IMR-90 (cell line): ENCODE data around the gene SIPA1L3. TPM values are rescaled to one million over a fixed set of nuclear protein-coding genes. Genes with fewer than 3 reads are reported as not detected.

Experiments
- ATAC-seq: fragments of 200-7000 bp; cut with Tn5 transposase; 2 replicates; pipeline ENCODE4 v1.9.1; 2020; ENCODE audit warnings: low read depth, mild to moderate bottlenecking, moderate library complexity
- BruUV-seq: library from RNA; stranded (reverse); fragments of 400-500 nt; replicated peaks from 2 replicates; lab custom pipeline; 2021; lab: Mats Ljungman, UMichigan
- CTCF ChIA-PET: fragments of 300-600 bp; formaldehyde crosslinking; extraction: SDS; loops from one replicate; lab custom pipeline; 2021; ENCODE audit warnings: antibody characterized with exemption; lab: Yijun Ruan, JAX
- POLR2A ChIA-PET: fragments of 300-600 bp; sonication (Branson Sonifier 250); formaldehyde crosslinking; loops from one replicate; lab custom pipeline; 2022; ENCODE audit warnings: antibody characterized with exemption; ENCODE audit not compliant: unreplicated experiment; lab: Charles Lee
- DNase-seq: peaks from one replicate; pipeline ENCODE4 v3.0.0; 2013
- H2AFZ ChIP-seq: replicated peaks from 2 replicates; pipeline ENCODE3; 2013; ENCODE audit warnings: low read length, mild to moderate bottlenecking; ENCODE audit not compliant: poor library complexity
- H2AK5ac ChIP-seq: 2 replicates; pipeline ENCODE4 v1.6.1; 2013; ENCODE audit warnings: low read depth, low read length, inconsistent platforms
- H2AK9ac ChIP-seq: replicated peaks from 2 replicates; pipeline ENCODE3; 2013; ENCODE audit warnings: mild to moderate bottlenecking, low read depth, low read length, moderate library complexity; ENCODE audit not compliant: poor library complexity
- H2BK120ac ChIP-seq: 2 replicates; pipeline ENCODE4 v1.6.1; 2013; ENCODE audit warnings: low read depth, low read length, inconsistent platforms
- H2BK15ac ChIP-seq: 3 replicates; pipeline ENCODE4 v1.6.1; 2013; ENCODE audit warnings: low read depth, low read length, inconsistent platforms
- H2BK20ac ChIP-seq: 2 replicates; pipeline ENCODE4 v1.6.1; 2013; ENCODE audit warnings: low read depth, mild to moderate bottlenecking, inconsistent platforms, low read length, moderate library complexity
- H2BK5ac ChIP-seq: 2 replicates; pipeline ENCODE4 v1.6.1; 2013; ENCODE audit warnings: mild to moderate bottlenecking, low read depth, low read length, inconsistent platforms; ENCODE audit not compliant: poor library complexity, severe bottlenecking
- H3K14ac ChIP-seq: replicated peaks from 2 replicates; pipeline ENCODE4 v1.6.1; 2013; ENCODE audit warnings: low read depth, low read length, inconsistent platforms
- H3K18ac ChIP-seq: 2 replicates; pipeline ENCODE4 v1.6.1; 2013; ENCODE audit warnings: low read depth, low read length, control low read depth
- H3K23ac ChIP-seq: 2 replicates; pipeline ENCODE4 v1.6.1; 2013; ENCODE audit warnings: low read depth, low read length, inconsistent platforms
- H3K27ac ChIP-seq: 2 replicates; pipeline ENCODE4 v1.5.1; 2013; ENCODE audit warnings: mild to moderate bottlenecking, control low read depth, low read length; ENCODE audit not compliant: insufficient read depth
- H3K27me3 ChIP-seq: 2 replicates; pipeline ENCODE4 v1.6.1; 2013; ENCODE audit warnings: low read length; ENCODE audit not compliant: control insufficient read depth, insufficient read depth
- H3K36me3 ChIP-seq: 2 replicates; pipeline ENCODE4 v1.6.1; 2013; ENCODE audit warnings: low read length, mixed read lengths; ENCODE audit not compliant: control insufficient read depth, insufficient read depth
- H3K4ac ChIP-seq: 2 replicates; pipeline ENCODE4 v1.6.1; 2013; ENCODE audit warnings: low read depth, low read length, inconsistent platforms
- H3K4me1 ChIP-seq: 2 replicates; pipeline ENCODE4 v1.6.1; 2013; ENCODE audit warnings: low read length, mixed read lengths; ENCODE audit not compliant: control insufficient read depth, insufficient read depth
- H3K4me2 ChIP-seq: 2 replicates; pipeline ENCODE4 v1.6.1; 2013; ENCODE audit warnings: low read depth, mild to moderate bottlenecking, control low read depth, low read length, moderate library complexity
- H3K4me3 ChIP-seq: 2 replicates; pipeline ENCODE4 v1.5.1; 2013; ENCODE audit warnings: low read depth, mild to moderate bottlenecking, control low read depth, low read length, moderate library complexity; ENCODE audit not compliant: insufficient read depth
- H3K56ac ChIP-seq: 2 replicates; pipeline ENCODE4 v1.6.1; 2013; ENCODE audit warnings: low read length, inconsistent platforms; ENCODE audit not compliant: insufficient read depth; ENCODE audit errors: extremely low read depth
- H3K79me1 ChIP-seq, 2 experiments: 2 replicates each; pipeline ENCODE4 v1.6.1; 2013; ENCODE audit warnings: low read length in 2 of 2, inconsistent platforms in 1 of 2, low read depth in 1 of 2
- H3K9ac ChIP-seq: 2 replicates; pipeline ENCODE4 v1.6.1; 2013; ENCODE audit warnings: low read depth, low read length, control low read depth
- H3K9me1 ChIP-seq: 2 replicates; pipeline ENCODE4 v1.6.1; 2013; ENCODE audit warnings: low read length, inconsistent platforms; ENCODE audit not compliant: insufficient read depth
- H3K9me3 ChIP-seq: 2 replicates; pipeline ENCODE4 v1.6.1; 2013; ENCODE audit warnings: low read length; ENCODE audit not compliant: control insufficient read depth, insufficient read depth
- H4K20me1 ChIP-seq: 2 replicates; pipeline ENCODE4 v1.6.1; 2013; ENCODE audit warnings: low read length, inconsistent platforms; ENCODE audit not compliant: insufficient read depth
- H4K5ac ChIP-seq: 2 replicates; pipeline ENCODE4 v1.6.1; 2013; ENCODE audit warnings: mild to moderate bottlenecking, low read depth, low read length, control low read depth
- H4K8ac ChIP-seq, 2 experiments: 2 replicates each; pipeline ENCODE4 v1.6.1; 2013; ENCODE audit warnings: low read depth in 2 of 2, low read length in 2 of 2, control low read depth in 1 of 2, inconsistent platforms in 1 of 2
- H4K91ac ChIP-seq: 2 replicates; pipeline ENCODE4 v1.6.1; 2013; ENCODE audit warnings: low read depth, low read length, inconsistent platforms; ENCODE audit not compliant: insufficient read depth
- WGBS, 2 experiments: methylation state at CpG; one replicate each; pipeline versions ENCODE4 v1.1.5 to v1.1.7; 2013; ENCODE audit warnings: missing lambda C conversion rate in 2 of 2; ENCODE audit not compliant: insufficient read length in 1 of 2; ENCODE audit errors: extremely low coverage in 2 of 2; 5-methylcytosine and 5-hydroxymethylcytosine counted together
- dilution Hi-C: fragments of 300-500 bp; cut with HindIII; formaldehyde crosslinking; loops from one replicate; pipeline ENCODE4 v1.14.3; 2018; ENCODE audit warnings: low sequenced_read_pairs; ENCODE audit not compliant: unreplicated experiment
- in situ Hi-C: fragments of 300-500 bp; cut with MboI; formaldehyde crosslinking; loops from 3 replicates; pipeline ENCODE4 v1.14.3; 2019; ENCODE audit warnings: low sequenced_read_pairs, inconsistent platforms, mixed read lengths
- intact Hi-C: fragments of 100-400 bp; cut with micrococcal nuclease; formaldehyde crosslinking; loops from 2 replicates; pipeline ENCODE4 v1.10.0; 2022
- polyA plus RNA-seq, 3 experiments: library from polyadenylated mRNA; depleted of rRNA; stranded (reverse); fragments of >200 nt; gene quantifications; 2 replicates each; pipeline ENCODE4 v1.2.3, GENCODE V29; 2012; ENCODE audit warnings: low replicate concordance in 1 of 3
- total RNA-seq: library from RNA; depleted of rRNA; stranded (reverse); fragments of >200 nt; gene quantifications from 2 replicates; pipeline ENCODE4 v1.2.3, GENCODE V29; 2012
- TF ChIP-seq, protein P1 (sequence below): conservative IDR thresholded peaks from 2 replicates; pipeline ENCODE4 v1.5.1; 2012; ENCODE audit warnings: mild to moderate bottlenecking, low read depth, low read length, improper control_type of control experiment

The SIPA1L3 gene
- total and polyA plus RNA-seq, 2 of the 4 experiments (the other 2 are of a cell fraction): 4.1 to 9.4 TPM

DNA sequence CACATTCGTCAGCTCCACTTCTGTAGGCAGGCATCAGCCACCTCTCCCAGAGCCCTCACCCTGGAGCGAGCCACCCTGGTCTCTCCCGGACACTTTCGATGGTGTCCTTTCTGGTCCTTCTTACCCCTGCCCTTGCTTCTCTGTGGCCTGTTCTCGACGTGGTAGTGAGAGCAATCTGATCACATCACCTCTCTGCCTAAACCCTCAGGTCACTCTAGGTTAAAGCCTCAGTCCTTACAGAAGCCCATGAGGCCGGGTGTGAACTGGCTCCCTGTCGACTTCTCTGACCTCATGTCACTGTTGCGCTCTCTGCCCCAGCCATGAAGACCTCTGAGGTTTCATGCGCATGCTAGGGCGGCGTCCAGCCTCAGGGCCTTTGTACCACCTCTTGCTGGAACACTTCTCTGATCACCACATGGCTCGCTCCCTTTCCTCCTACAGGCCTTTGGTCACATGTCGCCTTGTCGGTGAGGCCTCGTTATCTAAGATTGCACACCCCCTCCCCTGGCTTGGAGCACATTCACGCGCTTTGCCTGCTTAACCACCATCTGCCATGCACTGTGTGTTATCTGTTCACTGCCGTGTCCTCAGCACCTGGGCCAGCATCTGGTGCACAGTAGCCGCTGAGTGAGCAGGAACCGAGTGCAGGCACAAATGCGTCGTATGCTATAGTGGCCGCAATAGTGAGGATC, 215.5 kb downstream of the SIPA1L3 start:
- H2AK5ac ChIP-seq: no peak overlapping the region
- no peaks in the 10 kb centered on the region for H3K9me3 ChIP-seq
- no peaks in the 10 kb centered on the region for H4K20me1 ChIP-seq
- peaks cover 25% of the 10 kb centered on the region for H3K36me3 ChIP-seq
- no peak overlapping the region for H2BK5ac ChIP-seq
- no peak overlapping the region for H3K56ac ChIP-seq
- CTCF ChIA-PET: no interaction called here
- H3K27me3 ChIP-seq: no peaks in the 10 kb centered on the region
- H3K79me1 ChIP-seq: peaks cover 4 to 15% of the 10 kb centered on the region in 2 experiments
- intact Hi-C loops: no loop called here
- peak overlapping the region; percentile 43 for H2AFZ ChIP-seq
- no peak overlapping the region for H3K18ac ChIP-seq
- no peak overlapping the region for H2BK120ac ChIP-seq
- H3K27ac ChIP-seq: no peak overlapping the region
- WGBS, 2 experiments: 90% methylated on average over 21 of the region's 24 CpGs; no CpG with 5 or more reads in 1 of the 2 experiments
- no peak overlapping the region for H3K14ac ChIP-seq
- in situ Hi-C loops: no loop called here
- no peak overlapping the region for H4K8ac ChIP-seq
- TF ChIP-seq, protein P1, sequence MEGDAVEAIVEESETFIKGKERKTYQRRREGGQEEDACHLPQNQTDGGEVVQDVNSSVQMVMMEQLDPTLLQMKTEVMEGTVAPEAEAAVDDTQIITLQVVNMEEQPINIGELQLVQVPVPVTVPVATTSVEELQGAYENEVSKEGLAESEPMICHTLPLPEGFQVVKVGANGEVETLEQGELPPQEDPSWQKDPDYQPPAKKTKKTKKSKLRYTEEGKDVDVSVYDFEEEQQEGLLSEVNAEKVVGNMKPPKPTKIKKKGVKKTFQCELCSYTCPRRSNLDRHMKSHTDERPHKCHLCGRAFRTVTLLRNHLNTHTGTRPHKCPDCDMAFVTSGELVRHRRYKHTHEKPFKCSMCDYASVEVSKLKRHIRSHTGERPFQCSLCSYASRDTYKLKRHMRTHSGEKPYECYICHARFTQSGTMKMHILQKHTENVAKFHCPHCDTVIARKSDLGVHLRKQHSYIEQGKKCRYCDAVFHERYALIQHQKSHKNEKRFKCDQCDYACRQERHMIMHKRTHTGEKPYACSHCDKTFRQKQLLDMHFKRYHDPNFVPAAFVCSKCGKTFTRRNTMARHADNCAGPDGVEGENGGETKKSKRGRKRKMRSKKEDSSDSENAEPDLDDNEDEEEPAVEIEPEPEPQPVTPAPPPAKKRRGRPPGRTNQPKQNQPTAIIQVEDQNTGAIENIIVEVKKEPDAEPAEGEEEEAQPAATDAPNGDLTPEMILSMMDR: no peak
- dilution Hi-C loops: no loop called here
- no peak overlapping the region for H3K4me3 ChIP-seq
- H3K4me2 ChIP-seq: no peak overlapping the region
- H2BK20ac ChIP-seq: no peak overlapping the region
- H4K91ac ChIP-seq: no peak overlapping the region
- DNase-seq (no peak), ATAC-seq (no peak)
- H4K5ac ChIP-seq: no peak overlapping the region
- H3K4me1 ChIP-seq: no peaks in the 10 kb centered on the region
- no TSS peak for BruUV-seq
- POLR2A ChIA-PET: no interaction called here
- no peaks in the 10 kb centered on the region for H3K9me1 ChIP-seq
- H3K9ac ChIP-seq: no peak overlapping the region
- no peak overlapping the region for H2AK9ac ChIP-seq
- no peak overlapping the region for H3K23ac ChIP-seq
- H2BK15ac ChIP-seq: no peak overlapping the region
- H3K4ac ChIP-seq: no peak overlapping the region
